MM.1S (cell line): ENCODE measurements around the gene HOXC13.

Experiments used
- DNase-seq: peaks from one replicate; pipeline ENCODE4 v3.0.0-alpha.2; 2015
- H2AFZ ChIP-seq: fragments of 300-600 bp; sonication (generic); 2 replicates; pipeline ENCODE4 v1.6.0; 2016; ENCODE audit warnings: antibody characterized with exemption, low read length
- H3F3A ChIP-seq: fragments of 300-600 bp; sonication (generic); 2 replicates; pipeline ENCODE4 v1.6.1; 2016; ENCODE audit warnings: mild to moderate bottlenecking, antibody characterized with exemption, low read length, moderate library complexity, mixed read lengths; ENCODE audit not compliant: insufficient read depth
- H3K27ac ChIP-seq: fragments of 300-600 bp; sonication (generic); 2 replicates; pipeline ENCODE4 v1.5.1; 2016; ENCODE audit warnings: mild to moderate bottlenecking, low read length
- H3K27me3 ChIP-seq: fragments of 300-600 bp; sonication (generic); replicated peaks from 2 replicates; pipeline ENCODE4 v1.6.0; 2016; ENCODE audit warnings: low read length; ENCODE audit not compliant: insufficient read depth
- H3K36me3 ChIP-seq: fragments of 300-600 bp; sonication (generic); replicated peaks from 2 replicates; pipeline ENCODE4 v1.6.1; 2016; ENCODE audit warnings: mild to moderate bottlenecking, low read length, mixed read lengths; ENCODE audit not compliant: insufficient read depth
- H3K4me1 ChIP-seq: fragments of 300-600 bp; sonication (generic); 2 replicates; pipeline ENCODE4 v1.6.1; 2016; ENCODE audit warnings: low read length, mixed read lengths
- H3K4me2 ChIP-seq: fragments of 300-600 bp; sonication (generic); 2 replicates; pipeline ENCODE4 v1.6.0; 2016; ENCODE audit warnings: low read depth, low read length
- H3K4me3 ChIP-seq: fragments of 300-600 bp; sonication (generic); 2 replicates; pipeline ENCODE4 v1.5.1; 2016; ENCODE audit warnings: low read length, mixed read lengths
- H3K79me2 ChIP-seq: fragments of 300-600 bp; sonication (generic); 2 replicates; pipeline ENCODE4 v1.6.1; 2016; ENCODE audit warnings: mixed run types, low read length, mixed read lengths
- H3K9ac ChIP-seq: fragments of 300-600 bp; sonication (generic); 2 replicates; pipeline ENCODE4 v1.6.1; 2016; ENCODE audit warnings: low read length, mixed read lengths
- H3K9me2 ChIP-seq: fragments of 300-600 bp; sonication (generic); replicated peaks from 2 replicates; pipeline ENCODE4 v1.6.1; 2016; ENCODE audit warnings: mild to moderate bottlenecking, low read length, mixed read lengths; ENCODE audit not compliant: insufficient read depth
- H3K9me3 ChIP-seq: fragments of 300-600 bp; sonication (generic); replicated peaks from 2 replicates; pipeline ENCODE4 v1.6.1; 2016; ENCODE audit warnings: mild to moderate bottlenecking, low read length, mixed read lengths; ENCODE audit not compliant: insufficient read depth
- H4K20me1 ChIP-seq: fragments of 300-600 bp; sonication (generic); 2 replicates; pipeline ENCODE4 v1.6.1; 2016; ENCODE audit warnings: mild to moderate bottlenecking, low read length, moderate library complexity, mixed read lengths; ENCODE audit not compliant: insufficient read depth
- CTCF ChIP-seq: fragments of 300-600 bp; sonication (generic); IDR thresholded peaks from 2 replicates; pipeline ENCODE4 v1.5.1; 2016; ENCODE audit warnings: antibody characterized with exemption, low read length, mixed read lengths
- EZH2 ChIP-seq: fragments of 300-600 bp; sonication (generic); optimal IDR thresholded peaks from 2 replicates; pipeline ENCODE3; 2017; ENCODE audit warnings: low read depth, mild to moderate bottlenecking, antibody characterized with exemption, low read length, mixed read lengths
- EZH2phosphoT487 ChIP-seq: fragments of 300-600 bp; sonication (generic); IDR thresholded peaks from 2 replicates; pipeline ENCODE4 v1.6.1; 2018; ENCODE audit warnings: antibody characterized with exemption, low read length

The HOXC13 gene

DNA sequence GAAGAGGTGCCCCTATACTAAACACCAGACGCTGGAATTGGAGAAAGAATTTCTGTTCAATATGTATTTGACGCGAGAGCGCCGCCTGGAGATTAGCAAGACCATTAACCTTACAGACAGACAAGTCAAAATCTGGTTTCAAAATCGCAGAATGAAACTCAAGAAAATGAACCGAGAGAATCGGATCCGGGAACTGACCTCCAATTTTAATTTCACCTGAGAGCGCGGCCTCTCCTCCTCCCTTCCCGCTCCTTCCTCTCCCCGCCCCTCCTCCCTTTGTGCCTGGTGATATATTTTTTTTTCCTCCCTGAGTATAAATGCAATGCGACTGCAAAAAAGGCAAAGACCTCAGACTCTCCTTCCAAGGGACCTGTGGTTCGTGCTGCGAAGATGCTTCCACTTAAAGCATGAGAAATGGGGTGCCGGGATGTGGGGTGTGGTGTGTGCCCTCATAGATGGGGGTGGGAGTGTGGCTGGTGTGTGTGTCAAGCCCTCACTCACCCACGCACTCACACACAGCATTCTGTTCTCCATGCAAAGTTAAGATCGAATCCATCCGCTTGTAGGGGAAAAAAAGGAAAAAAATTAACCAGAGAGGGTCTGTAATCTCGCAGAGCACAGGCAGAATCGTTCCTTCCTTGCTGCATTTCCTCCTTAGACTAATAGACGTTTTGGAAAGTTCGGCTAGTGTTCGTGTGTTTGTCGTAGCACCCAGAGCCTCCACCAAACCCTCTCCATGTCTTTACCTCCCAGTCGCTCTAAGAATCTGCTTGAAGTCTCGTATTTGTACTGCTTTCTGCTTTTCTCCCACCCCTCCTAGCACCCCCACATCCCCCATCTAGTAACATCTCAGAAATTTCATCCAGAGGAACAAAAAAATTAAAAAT is 50.8 kb downstream of the HOXC13 start:
- H3K36me3 ChIP-seq: no peaks in the 10 kb centered on the region
- H3K9me2 ChIP-seq: no peaks in the 10 kb centered on the region
- 0 out of 2 replicates have a peak, but pooled peaks cover 6% of the 10 kb centered on the region for H3F3A ChIP-seq
- no peak overlapping the region for H3K9ac ChIP-seq
- peaks cover 96% of the 10 kb centered on the region for H3K27me3 ChIP-seq
- DNase-seq: peak; percentile 80
- H4K20me1 ChIP-seq: no peaks in the 10 kb centered on the region
- no peaks in the 10 kb centered on the region for H3K9me3 ChIP-seq
- H3K27ac ChIP-seq: no peak overlapping the region
- no peaks in the 10 kb centered on the region for H3K79me2 ChIP-seq
- TF ChIP-seq EZH2 (peak; percentile 21), EZH2phosphoT487 (no peak), CTCF (peak; percentile 76)
- H3K4me3 ChIP-seq: peak overlapping the region; percentile 45
- no peak overlapping the region for H2AFZ ChIP-seq
- peak overlapping the region; percentile 79 for H3K4me2 ChIP-seq
- peaks cover 20% of the 10 kb centered on the region; the same call in 1 of the 2 replicates for H3K4me1 ChIP-seq

DNA sequence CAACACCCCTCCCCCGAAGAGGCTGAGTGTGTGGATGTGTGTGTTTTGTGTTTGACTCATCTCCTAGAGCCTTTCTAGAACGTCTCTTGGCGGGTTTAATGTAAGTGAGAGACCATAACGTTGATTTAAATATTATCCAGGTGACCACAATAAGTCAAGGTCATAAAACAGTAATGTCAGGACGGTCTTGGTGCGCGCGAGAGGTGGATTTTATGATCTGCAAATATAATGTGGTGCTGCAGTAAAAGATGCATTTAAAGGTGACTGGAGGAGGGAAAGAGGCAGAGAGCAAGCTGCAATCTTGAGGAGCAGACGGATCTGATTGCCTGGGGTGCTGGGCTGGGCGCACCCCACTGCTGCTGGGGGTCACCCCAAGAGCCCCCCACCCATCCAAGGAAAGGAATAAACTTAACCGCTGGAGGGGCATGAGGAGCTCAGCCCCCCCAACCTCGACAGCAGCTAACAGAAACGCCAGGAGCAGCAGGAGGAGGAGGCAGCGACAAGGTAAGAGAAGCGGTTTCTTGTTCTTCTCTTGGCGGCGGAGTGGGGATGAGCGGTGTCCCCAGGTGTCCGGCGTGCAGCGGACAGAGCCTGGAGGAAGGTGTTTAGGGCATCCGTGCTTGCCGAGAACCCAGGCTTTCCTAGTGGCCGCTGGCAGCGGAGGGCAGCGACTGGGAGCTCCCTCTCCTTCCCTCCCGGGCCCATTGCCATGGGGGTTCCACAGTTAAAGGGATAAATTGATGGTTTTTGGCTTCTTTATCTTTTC is 51.9 kb downstream of the HOXC13 start:
- peaks cover 98% of the 10 kb centered on the region for H3K27me3 ChIP-seq
- no peak for DNase-seq
- H3K9ac ChIP-seq: no peak overlapping the region
- no peaks in the 10 kb centered on the region for H4K20me1 ChIP-seq
- 0 out of 2 replicates have a peak, but pooled peaks cover 6% of the 10 kb centered on the region for H3F3A ChIP-seq
- no peak overlapping the region for H3K4me3 ChIP-seq
- H3K4me1 ChIP-seq: peaks cover 20% of the 10 kb centered on the region; the same call in 1 of the 2 replicates
- no peak for TF ChIP-seq EZH2phosphoT487
- TF ChIP-seq EZH2: peak; percentile 79
- no peak overlapping the region for H3K4me2 ChIP-seq
- H3K79me2 ChIP-seq: no peaks in the 10 kb centered on the region
- H3K36me3 ChIP-seq: no peaks in the 10 kb centered on the region
- no peaks in the 10 kb centered on the region for H3K9me3 ChIP-seq
- H3K9me2 ChIP-seq: no peaks in the 10 kb centered on the region
- no peak overlapping the region for H3K27ac ChIP-seq
- no peak overlapping the region for H2AFZ ChIP-seq

DNA sequence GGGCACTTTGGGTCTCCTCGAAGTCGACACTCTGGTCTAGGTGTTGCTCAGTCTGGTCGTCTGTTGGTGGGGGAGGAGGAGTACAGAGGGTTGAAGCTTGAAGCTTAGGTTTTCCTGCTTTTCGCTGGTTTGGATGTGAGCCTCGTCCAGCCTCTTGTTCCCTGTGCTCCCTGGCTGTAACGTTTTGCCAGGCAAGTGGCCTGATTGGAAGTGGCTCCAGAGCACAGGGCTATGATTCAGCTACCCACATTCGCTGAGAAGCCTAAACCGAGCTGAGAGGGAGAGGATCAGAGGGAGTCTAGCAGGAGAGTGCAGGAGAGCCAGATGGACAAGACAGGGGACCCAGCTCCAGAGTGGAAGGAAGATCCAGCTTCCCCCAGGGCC is 52.4 kb downstream of the HOXC13 start:
- H3K4me2 ChIP-seq: no peak overlapping the region
- peaks cover 96% of the 10 kb centered on the region for H3K27me3 ChIP-seq

DNA sequence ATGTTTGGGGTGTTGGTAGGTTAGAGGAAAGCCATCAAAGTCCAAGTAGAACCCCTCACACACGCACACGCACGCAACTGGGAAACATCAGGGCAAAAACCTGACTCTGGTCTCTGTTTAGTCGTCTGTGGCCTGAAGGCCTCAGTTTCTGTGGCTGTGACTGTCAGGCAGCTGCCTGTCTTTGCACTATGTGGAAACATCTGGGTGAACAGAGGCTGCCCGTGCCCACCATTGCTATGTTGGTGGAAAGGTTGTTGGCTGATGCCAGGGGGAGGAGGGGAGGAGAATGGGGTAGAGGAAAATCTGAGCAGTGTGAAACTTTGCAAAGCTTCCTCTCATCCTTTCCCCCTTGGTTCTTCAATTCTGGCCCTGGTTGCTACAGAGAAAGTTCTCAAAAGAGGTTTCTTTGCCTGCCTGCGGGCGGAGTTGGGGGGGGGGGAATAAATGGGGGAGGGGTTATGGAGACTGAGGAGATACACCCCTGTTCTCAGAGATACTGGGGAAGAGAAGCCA is 53.8 kb downstream of the HOXC13 start:
- H3F3A ChIP-seq: 0 out of 2 replicates have a peak, but pooled peaks cover 6% of the 10 kb centered on the region
- no peak for DNase-seq
- no peak overlapping the region for H2AFZ ChIP-seq
- H3K4me3 ChIP-seq: no peak overlapping the region
- H3K9me2 ChIP-seq: no peaks in the 10 kb centered on the region
- H4K20me1 ChIP-seq: no peaks in the 10 kb centered on the region
- H3K27ac ChIP-seq: no peak overlapping the region
- H3K9me3 ChIP-seq: no peaks in the 10 kb centered on the region
- H3K36me3 ChIP-seq: no peaks in the 10 kb centered on the region
- H3K9ac ChIP-seq: no peak overlapping the region
- TF ChIP-seq EZH2 (no peak), EZH2phosphoT487 (no peak), CTCF (no peak)
- peaks cover 23% of the 10 kb centered on the region; the same call in 1 of the 2 replicates for H3K4me1 ChIP-seq
- peaks cover 96% of the 10 kb centered on the region for H3K27me3 ChIP-seq
- no peaks in the 10 kb centered on the region for H3K79me2 ChIP-seq
- H3K4me2 ChIP-seq: no peak overlapping the region

More for the DNA sequence above, 52.4 kb downstream of the HOXC13 start:
- no peaks in the 10 kb centered on the region for H3K79me2 ChIP-seq
- no peak overlapping the region for H3K27ac ChIP-seq
- 0 out of 2 replicates have a peak, but pooled peaks cover 6% of the 10 kb centered on the region for H3F3A ChIP-seq
- H2AFZ ChIP-seq: no peak overlapping the region
- H4K20me1 ChIP-seq: no peaks in the 10 kb centered on the region
- no peaks in the 10 kb centered on the region for H3K9me3 ChIP-seq
- no peak for TF ChIP-seq EZH2phosphoT487
- peak; percentile 28 for TF ChIP-seq EZH2
- H3K9me2 ChIP-seq: no peaks in the 10 kb centered on the region
- no peaks in the 10 kb centered on the region for H3K36me3 ChIP-seq
- no peak overlapping the region for H3K9ac ChIP-seq
- peaks cover 20% of the 10 kb centered on the region; the same call in 1 of the 2 replicates for H3K4me1 ChIP-seq
- H3K4me3 ChIP-seq: no peak overlapping the region
- DNase-seq: no peak
